GM19467 (cell line): ENCODE data around the gene APOL4.
"Not testable (repeated sequence)": the region's sequence is repeated elsewhere in the genome, so short reads cannot be mapped to it uniquely, and the experiment has no call there.

Experiments used
- ATAC-seq: cut with Tn5 transposase; IDR thresholded peaks from one replicate; pipeline ENCODE4 v1.9.1; 2021; ENCODE audit warnings: mild to moderate bottlenecking, moderate library complexity; ENCODE audit not compliant: unreplicated experiment

The APOL4 gene

DNA sequence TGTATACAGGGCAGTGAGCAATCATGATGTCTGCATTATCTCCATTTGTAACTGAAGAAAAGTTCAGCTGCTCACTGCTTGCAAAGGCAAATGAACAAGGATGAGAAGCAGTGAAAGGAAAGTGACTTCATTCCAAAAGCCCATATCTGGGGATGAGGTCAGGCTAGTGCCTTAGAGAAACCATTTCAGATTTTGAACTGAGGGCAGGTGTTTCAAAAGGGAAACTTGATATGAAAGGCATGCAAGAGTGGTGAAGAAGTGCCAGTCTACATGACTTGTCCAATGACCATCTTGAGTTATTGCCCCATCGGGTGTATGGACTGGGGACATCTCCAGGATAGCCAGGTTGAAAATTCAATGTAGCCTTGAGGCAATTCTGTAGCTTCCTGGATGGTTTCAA lies 7.3 kb upstream of the APOL4 start:
- no peak for ATAC-seq

DNA sequence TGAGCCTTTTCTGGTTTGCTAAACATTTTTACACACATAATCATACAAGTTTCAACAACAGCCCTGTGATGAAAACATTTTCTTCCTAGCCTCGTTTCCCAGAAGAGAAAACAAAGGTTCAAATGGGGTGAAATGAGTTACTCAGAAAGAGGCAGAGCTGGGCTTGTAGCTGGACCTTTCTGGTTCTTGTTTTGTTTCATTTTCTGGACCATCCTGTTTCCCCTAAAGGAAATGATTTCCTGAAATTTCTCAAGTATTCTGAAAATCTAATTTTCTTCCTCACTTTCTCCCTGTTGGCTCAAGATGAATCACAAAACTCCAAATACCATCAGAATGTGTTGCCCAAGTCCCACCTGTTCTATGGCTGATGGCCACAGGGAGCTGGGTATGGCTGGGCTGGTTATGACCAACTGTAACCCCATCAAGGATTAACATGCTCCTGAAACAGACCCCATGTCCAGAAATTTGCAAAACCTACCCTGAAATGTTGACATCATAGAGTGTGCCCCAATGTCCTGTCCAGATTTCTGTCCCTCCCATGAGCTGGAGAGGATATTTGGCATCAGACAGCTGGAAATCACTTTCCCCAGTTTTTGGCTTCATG lies 6.7 kb upstream of the APOL4 start:
- no peak for ATAC-seq

DNA sequence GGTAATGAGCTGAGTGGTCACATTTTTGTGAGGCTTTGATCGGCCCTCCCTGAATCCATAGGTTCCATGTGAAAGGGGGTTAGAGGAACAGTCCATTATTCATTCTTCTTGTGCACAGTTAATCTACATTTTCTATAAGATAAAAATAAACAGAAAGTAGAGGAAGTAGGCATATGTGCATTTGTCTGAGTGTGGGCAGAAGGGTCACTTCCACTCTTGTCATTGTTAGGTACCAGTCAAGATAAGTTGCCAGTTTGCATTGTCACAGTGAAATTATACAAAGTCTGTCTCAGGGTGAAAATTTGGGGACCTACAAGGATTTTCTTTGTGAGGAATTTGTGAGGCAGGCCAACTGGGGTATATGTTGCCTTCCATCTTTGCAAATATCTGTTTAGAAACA lies 4.6 kb upstream of the APOL4 start:
- no peak for ATAC-seq

DNA sequence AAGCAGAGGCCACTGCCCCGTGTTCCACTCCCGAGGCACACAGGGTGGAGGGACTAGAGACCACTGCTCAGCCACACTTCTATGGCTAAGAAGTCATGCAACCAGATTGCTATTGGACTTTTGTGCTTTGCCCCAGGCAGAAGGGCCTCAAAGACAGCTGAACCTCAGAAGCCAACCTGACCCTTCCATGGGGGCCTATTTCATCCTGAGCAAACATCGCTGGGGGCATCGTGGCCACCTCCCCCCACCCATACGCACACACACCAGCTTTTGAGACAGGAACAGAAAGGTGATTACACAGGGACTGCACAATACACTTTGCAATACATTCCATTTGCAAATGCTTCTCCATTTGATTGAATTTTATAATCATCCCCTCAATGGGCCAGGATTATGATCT lies 4.0 kb upstream of the APOL4 start:
- ATAC-seq = not testable (repeated sequence)

DNA sequence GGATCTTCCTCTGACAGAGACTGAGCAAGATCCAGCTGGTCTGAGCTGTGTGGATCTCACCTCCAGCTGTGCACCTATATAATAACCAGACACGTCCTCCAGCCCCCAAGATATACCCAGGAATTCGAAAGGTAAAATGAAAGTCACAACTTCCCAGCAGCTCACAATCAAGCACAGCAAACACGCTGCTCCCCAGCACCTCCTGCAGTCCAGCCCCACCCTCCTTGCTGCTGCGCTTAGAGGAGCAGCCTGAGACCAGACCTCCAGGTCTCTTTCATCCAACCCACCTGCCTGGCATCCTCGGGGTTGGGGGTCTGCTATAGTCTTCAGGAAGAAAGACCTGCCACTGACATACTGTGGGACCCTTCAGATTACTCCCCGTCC lies 3.0 kb upstream of the APOL4 start:
- ATAC-seq = no peak

DNA sequence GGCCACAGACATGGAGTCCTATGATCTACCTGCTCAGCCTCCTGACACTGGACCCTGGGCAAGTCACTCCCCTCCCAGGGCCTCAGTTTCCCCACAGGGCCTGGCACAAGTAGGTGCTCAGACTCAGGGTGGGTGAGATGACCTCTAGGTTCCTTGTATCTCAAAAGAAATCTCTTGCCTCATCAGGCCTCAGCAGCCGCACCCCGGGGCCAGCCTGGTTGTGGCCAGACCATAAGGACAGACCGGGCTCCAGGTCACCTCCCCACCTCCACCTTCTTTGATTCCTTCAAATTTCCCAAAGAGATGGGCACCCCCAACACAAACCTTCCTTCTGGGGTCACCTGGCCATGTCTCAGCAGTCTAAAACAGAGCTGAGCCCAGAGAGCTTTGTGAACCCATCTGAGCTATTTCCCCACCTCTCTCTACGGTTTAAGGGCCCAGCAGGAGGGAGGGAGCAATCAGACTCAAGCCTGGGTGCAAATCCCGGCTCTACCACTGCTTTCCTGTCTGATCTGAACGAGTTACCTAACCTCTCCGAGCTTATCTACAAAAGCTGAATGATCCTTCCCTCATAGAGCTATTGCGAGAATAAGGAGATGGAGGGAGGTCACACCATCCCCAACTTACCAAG lies 2.5 kb upstream of the APOL4 start:
- ATAC-seq = no peak

DNA sequence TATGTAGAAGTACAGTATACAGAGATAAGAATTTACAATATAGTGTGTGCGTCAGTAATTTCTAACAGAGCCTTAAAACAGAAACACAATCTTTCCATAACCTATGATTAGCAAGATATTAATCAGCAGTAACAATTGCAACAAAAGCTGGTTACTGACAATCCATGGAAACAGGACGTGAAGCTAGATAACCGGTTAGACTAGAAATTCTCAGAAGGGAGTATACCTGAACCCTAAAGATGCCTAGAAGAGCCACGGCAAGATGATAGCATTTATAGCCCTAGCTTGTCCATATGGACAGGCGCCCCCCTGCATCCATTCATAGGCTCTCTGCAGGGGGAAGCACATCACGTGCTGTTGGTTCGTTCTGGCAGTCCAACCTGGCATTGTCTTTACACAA lies 1.8 kb upstream of the APOL4 start:
- ATAC-seq = not testable (repeated sequence)

DNA sequence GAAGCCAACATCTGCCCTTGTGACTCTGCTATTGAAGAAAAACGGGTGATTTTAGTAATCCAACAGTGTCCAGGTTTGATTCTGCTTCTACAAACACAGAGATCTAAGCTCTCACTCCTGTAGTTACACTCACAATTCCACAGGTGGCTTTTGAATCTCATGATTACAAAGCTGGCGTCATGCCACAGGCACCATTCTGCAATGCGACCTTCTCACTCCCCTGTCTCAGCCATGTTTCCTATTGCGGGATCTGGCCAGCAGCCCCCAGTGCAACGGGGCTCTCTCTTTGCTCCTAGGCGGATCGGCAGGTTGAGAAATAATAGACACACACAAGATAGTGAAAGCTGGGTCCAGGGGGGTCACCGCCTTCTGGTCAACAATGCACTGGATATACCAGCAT lies 1.3 kb upstream of the APOL4 start:
- not testable (repeated sequence) for ATAC-seq

DNA sequence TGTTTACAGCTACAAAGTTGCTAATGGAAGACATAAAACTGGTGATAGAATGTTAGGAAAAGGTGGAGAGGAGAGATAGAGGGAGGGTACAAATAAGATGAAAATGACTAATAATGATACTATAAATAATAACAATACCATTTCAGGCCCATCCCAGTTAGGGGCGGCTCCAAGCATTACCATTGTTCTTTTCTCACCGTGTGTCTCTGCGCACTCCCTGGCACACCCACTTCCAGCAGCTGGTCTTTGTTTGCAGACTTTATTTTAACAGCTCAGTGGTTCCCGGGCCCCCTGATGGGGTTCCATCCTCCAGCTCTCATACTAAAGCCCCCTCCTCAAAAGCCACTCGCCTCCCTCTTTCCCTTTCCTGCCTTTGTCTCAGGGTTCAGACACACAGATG lies 584 bp downstream of the APOL4 start:
- not testable (repeated sequence) for ATAC-seq

DNA sequence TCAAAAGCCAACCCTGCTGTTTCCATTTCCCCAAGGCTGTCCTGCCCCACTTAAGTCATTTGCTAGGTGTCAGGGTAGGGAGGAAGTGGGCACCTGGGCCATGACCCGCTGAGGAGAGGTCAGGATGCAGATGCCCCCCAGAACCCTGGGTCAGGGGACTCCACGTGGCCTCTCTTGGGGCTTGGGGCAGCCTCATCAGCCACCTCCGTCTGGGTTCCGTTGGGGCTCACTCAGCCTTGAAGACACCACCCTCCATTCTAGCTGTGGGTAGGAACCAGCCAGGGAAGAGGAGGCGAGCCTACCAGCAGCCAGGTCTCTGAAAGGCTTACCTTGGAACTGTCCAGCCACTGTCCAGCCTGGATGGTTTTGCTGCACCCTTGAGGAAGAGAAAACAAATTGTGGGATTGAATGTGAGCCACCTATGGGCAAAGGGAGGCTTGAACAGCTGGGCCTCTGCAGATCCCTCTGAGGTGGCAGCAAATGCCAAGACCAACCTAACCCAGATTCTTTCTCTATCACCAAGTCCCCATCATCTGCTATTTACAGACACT lies 2.5 kb downstream of the APOL4 start:
- no peak for ATAC-seq

DNA sequence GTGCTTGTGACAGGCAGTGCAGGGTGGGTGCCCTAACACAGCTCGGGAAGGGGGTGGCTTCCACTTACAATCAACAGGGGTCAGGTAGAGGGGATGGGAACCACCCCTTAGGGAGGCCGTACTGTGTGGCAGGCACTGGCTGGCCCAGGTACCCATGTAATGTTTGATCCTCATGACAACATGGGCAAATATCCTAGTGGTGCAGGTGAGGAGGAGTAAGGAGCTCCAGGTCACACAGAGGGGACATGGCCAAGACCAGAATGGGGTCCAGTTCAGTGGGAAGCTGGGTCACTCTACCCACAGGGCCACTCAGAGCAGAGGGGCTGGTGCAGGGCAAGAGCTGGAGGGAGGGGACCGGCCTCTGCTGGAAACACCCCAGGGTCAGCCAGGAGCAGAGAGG lies 3.1 kb downstream of the APOL4 start:
- no peak for ATAC-seq

DNA sequence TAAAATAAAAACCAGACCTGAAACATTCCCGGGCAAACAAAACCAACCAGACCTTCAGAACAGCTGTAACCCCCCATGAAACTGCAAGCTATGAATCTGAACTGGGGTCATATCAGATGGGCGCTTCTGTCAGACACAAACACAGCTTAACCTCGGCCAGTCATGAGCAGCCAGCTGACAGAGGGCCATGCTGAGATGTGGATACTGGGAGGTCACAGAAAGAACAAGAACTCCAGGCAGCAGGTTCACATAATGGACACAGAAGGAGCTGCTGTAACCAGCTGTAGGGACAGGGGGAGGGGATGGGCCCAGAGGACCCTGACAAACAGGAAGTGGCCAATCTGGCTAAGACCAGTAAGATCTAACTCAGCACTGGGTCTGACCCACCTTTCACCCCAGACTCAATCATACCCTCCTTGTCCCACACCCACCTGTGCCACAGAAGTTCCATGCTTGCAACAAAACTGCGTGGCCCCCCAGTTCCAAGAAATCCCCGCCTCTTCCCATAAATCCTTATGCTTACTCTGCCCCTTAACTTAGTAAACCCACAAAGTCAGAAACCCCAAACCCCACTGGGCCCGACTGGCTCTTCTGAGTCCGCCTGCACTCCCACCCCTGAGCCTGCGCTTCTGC lies 4.0 kb downstream of the APOL4 start:
- no peak for ATAC-seq

DNA sequence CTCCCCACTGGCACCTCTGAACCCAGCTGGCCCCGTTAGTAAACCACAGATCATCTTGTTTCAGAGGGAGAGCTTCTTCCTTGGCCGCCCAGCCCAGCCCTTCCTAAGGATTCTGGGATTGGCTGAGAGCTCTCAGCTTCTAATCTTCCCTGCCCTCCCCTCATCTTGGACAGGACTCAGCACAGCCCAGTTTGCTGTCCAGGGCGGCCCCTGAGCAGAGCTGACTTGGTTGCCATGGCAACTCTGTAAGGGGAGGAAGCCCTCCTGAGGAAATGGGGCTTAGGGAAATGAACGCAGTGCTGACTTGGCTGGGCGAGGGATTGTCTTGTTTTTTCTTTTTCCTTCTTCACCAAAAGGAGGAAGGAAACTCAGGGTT lies 4.6 kb downstream of the APOL4 start:
- no peak for ATAC-seq

DNA sequence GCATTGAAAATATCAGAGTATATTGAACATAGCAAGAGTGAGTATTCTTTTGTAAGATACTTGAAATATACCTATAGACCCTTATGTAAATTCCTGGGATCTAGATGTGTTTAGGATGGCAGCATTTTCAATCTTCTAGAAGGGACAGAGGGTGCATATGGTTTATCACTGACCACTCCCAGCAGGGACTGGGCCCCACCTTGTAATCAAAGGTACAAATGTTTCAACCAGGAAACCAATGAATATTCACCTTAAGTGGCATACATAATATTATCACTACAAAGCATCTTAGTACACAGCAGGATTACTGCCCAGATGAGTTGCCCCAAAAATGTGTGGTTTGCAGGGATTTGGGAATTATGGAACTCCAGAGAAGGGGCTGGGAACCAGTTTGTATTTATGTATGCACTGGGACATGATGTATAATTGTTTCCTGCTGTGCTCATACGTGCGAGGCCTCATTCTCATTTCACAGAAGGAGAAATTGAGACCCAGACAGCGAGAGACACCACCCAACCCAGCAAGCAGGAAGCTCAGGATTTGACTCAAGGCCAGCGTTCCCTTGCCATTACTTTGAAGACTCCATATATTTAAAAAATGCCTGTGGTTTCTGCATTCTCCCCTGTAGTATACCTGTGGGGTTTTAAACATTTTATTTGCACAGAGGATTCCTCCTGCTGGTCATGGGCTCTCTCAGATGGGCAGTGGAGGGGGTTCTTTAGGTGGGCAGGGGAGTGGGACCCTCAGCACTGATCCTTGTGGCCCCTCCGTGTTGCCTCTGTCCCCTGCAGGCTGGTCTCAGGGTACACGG lies 5.2 kb downstream of the APOL4 start:
- no peak for ATAC-seq

DNA sequence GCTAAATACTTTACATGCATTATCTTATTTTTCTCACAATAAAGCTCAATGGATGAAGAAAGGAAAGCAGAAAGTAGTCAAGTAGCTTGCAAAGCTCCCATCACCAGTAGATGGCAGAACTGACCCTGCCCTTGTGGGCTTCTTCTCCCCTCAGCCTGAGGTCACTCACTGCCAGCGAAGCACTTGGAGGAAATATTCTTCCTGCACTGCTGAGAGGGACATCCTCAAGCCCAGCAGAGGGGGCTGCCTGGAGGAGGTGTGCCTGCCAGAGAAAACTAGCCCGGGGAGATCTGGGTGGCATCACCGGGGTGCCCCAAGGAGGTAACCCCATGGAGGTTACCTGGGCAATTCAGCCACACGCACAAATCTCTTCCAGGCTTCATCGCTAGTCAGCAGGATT lies 6.6 kb downstream of the APOL4 start:
- no peak for ATAC-seq

DNA sequence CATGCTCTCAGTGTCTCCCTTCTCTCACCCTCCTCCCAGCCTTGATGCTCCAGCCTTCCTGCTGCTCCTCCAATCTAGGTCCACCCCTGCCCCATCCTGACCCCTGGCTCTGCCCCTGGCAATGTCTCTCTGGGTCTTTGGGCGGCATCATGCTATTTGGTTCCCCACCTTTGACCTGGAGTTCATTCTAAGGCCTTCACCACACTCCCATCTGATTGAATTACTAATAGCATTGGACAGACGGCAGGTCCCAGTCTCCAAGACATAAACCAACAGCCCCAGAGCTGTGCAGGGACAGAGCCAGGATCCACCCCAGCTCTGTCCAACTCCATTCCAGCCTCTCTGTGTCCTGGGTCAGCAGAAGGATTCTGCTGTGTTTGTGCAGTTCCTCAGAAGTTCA lies 7.2 kb downstream of the APOL4 start:
- no peak for ATAC-seq

DNA sequence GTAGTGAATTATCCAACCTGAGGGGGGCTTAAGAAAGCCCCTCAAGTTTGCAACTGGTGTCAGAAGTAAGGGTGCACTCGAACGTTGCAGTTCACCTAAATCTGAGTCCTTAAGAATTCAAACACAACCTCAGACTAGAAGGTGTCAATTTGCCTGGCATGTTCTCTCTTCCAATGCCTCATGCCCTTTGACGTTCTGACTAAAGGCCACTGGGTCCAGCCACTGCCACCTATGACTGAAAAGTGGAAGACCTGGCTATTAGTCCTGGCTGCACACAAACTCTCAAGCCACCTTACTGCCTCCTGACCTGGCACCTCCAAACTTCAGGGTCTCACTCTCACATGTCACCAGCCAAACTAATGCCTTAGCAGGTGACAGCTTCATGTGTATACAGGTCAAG lies 8.0 kb downstream of the APOL4 start:
- ATAC-seq = no peak

DNA sequence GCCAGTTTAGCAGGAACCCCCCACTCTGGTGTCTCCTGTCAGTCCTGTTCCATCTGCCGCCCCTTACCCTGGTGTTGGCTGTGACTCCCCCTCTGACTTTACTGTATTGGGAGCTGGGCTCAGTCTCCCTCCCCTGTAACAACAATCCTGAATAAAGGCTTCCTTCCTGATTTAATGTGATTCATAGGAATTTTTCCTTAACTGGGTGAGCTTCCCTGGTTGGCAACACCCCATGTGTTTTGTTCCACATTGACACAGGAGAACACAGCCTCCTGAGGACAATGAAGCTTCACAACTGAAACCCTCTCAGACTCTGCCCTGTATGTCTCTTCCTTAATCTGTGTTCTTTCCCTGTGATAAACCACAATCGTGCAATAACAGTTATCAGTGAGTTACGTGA lies 8.4 kb downstream of the APOL4 start:
- ATAC-seq = no peak

DNA sequence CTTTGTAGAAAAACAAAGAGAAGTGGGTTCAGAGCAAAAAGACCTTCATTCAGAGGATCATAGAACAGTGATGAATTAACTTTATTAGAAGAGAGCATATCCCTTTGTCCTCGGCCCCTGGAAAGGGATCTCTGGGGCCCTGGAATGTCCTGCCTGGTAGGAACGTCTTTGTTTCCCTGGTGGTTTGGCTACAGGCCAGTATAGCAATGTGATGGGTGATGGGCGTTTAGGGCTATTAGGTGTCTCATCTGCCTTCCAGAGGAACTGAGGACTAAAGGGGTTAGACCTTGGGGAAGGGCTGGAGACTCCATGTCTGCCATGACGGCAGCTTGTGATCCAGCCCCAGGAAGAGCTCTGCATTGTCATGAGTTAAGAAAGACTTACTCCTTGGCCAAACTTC lies 9.1 kb downstream of the APOL4 start:
- ATAC-seq = no peak

DNA sequence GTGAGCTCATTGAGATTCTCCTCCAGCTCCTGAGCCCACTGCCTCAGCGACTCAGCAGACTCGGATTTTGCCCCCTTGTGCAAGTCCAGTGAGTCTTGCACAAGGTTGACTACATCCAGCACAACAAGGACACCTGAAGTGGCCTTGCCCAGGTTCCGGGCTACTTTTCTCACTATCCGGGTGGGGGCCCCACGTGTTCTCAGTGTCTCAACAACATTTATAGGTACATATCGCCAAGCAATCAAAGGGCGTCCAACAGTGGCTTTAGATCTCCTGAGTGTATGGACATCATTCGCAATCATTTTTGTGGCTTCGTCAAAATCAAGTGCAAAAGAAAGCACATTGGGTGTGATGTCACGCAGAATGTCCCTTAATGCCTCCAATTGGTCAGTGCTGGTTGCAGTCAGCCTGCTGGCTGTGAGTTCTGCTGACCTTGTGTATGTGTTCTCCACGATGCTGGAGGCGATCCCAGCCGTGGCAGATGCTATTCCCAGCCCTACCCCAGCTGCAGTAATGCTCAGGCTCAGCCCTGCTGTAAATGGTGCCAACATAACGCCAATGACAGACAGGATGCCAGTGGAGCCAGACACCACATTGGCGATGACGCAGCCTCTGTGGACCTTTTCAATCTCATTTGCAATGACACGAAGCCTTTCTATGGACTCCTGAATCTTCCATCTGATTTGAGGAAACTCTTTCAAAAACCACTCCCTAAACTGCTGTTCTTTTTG lies 10.3 kb downstream of the APOL4 start:
- no peak for ATAC-seq

DNA sequence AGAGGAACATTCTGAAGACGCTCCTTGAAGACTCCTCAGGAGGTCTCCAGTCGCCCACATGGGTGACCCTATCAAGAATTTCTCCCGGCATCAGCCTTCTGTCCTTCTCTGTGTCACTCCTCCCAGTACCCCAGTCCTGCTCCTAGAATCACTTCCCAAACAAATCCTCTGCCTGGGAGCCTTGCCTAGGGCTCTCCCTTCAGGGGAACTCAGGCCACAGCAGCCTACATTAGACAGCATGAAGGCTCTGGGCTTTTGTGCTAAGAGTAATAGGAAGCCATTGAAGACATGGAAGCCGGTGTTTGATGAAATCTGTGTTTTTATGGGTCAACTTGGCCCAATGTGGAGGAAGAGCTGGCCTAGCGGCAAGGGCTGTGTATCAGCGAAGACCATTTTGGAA lies 13.7 kb downstream of the APOL4 start:
- ATAC-seq = not testable (repeated sequence)
